SK-N-MC (cell line): Measurements from ENCODE around the gene BMPR1B.

Source experiments
- EZH2 ChIP-seq: fragments of 200-600 bp; sonication (generic); IDR thresholded peaks from one replicate; pipeline ENCODE4 v1.6.1; 2017; ENCODE audit warnings: antibody characterized with exemption
- POLR2AphosphoS5 ChIP-seq: IDR thresholded peaks from 2 replicates; pipeline ENCODE4 v1.6.1; 2012; ENCODE audit warnings: mild to moderate bottlenecking, low read depth, low read length, borderline replicate concordance

- no peak for TF ChIP-seq POLR2AphosphoS5
- no peak for TF ChIP-seq EZH2
Observed at GRCh38 chr4:95105983-95106382, 348.2 kb downstream of the BMPR1B start.
